Stimulated activated CD4-positive, alpha-beta T cell treated with anti-CD3 and anti-CD28 coated beads, Interleukin-15, amount 100 ng/mL, for 24 hours (primary cell): Measurements from ENCODE around the gene DCANP1.

ENCODE experiments used
- DNase-seq: peaks from one replicate; pipeline ENCODE4 v3.0.0-alpha.2; 2020

The DCANP1 gene

GRCh38 chr5:135439231-135440205, 7.6 kb downstream of the DCANP1 start:
- no peak for DNase-seq

- no peak for DNase-seq
These were observed 8.4 kb downstream of the DCANP1 start for GRCh38 chr5:135438636-135439221.

DNA sequence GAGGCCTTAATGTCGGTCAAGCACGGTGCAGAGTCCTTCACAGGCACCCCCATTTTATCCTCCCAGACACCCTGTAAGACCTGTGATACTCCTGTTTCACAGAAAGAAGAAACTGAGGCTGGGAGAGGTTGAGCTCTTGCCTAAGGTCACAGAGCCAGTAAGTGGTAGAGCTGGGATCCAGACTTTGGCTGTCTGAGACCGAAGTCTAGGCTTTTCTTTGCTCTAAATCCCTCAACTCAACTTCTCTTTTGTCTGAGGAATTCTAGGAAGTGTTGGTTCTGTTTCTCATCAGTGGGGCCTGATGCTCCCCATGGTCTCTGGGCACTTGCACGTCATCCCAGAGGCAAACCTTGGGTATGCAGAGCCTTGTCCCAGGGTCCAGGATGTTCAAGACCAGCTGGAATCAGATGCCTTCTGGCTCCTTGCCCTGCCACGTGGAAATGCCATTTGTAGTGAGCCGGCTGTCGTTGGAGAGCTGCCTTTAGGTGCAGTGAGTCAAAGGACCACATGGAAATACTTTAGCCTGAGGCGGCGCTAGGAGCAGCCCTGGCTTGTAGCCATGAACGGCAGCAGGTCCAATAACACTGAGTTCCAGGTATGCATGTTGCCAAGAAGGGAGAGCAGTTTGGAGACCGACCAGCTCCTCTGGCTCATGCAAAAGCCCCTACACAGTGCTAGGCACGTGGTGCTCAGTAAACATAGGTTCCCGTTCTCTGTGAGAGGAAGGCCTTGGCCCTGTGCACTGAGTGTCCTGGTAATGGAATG, 9.2 kb downstream of the DCANP1 start:
- DNase-seq, result no peak

DNA sequence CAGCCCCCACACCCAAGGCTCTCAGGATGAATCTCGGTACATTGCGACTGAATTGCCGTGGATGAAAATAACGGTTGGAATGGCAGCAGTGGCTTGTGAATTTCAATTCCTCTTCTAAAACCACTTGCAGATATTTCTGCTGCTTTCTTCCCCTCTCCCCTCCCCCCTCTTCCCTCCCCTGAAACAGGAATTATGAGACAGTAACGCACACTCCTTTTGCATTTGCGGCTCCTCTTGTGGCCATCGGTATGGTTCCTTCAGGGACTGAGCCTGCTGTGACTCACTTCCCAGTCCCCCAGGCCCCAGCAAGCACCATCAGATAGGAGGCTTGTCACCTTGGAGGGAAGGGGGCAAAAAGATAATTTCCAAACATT, 9.7 kb downstream of the DCANP1 start:
- no peak for DNase-seq

- DNase-seq, result no peak
These were observed 10.2 kb downstream of the DCANP1 start for GRCh38 chr5:135436951-135437418.

- DNase-seq, result no peak
These were observed 11.4 kb downstream of the DCANP1 start for GRCh38 chr5:135435467-135436330.

- no peak for DNase-seq
These were observed 12.3 kb downstream of the DCANP1 start for GRCh38 chr5:135434591-135435466.

DNA sequence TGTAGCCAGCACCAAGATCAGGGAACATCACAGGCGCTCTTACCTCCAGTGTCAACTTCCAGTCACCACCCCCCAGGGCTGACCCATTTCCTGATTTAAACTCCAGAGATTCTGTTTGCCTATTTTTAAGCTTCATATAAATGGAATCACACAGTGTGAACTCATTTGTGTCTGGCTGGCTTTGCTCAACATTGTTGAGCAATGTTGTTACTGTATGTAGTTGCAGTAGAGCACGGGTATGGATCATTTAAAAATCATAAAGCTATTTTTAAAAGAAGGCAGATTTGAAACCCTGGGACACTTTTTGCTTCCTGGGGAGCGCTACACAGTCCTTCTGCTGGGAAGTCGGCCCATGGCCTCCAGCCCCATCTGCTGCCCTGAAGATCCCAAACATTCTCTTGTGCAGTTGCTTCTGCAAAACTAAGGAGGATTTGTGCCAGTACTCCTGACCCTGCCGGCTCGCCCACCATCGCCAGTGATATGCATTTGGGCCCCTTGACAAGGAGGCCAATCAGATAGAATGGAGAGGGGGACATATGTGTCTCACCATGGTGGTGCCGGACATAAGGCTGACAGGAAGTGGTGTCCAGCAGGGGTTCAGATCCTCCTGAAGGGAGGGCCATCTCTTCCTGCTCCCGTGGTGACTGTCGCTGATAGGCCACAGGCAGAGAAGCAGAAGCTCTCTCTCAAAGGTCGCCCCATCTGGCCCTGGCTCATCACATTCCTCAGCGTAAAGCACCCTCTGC, 13.3 kb downstream of the DCANP1 start:
- DNase-seq, result no peak

DNA sequence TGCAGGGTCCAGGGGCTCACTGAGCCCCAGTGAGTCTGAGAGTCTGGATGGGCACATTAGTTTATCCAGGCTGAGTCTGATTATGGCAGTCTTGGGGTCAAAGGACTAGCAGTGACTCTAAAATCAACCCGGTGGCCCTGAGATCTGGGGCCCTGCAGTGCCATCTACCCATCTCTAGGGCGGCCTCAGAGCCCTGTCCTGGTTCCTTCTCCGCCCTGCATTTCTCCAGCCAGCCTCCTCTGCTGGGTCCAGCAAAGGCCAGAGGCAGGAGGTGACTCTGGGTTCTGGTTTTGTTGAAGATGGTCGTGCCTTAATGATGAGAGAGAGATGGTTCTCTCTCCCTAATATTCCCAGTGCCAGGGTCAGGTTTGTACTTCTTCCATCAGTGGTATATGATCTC, 15.0 kb downstream of the DCANP1 start:
- no peak for DNase-seq

- DNase-seq, result no peak
These were observed 17.1 kb downstream of the DCANP1 start for GRCh38 chr5:135430135-135430437.

DNA sequence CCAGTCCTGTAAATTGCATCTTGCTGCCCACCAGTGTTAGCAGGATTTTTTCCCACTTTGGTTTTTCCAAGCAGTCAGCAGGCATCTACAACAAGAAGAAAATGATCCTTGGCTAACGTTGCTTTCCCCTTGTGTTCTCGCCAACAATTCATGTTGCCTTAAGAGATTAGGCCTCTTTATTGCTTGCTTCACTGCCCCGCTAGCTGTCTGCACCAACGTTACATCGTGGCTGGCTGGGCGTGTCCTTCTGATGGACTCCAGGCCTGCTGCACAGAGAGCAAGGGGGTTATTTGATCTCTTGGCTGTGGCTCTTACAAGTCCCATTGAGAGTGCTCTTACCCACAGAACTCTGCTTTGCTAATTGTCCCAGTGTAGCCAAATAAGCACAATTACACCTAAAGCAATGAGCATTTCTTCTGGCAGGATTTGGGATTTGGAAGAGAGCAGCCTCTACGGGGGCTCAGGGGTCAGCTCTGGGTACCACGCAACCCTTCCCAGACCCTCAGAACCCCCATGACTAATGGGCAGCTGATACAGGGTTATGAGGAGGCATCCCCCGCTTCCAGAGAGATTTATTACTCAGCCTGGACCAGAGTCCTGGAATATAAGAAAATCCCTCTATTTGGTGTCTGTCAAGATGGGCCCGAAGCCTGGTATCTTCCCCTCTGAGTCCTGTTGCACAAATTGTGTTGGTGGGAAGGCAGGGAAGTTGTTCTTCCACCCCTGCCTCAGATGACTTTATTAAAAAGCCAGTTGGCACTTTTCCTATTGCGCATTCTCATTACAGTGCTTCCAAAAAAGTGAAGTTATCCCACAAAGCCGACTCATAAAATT, 17.6 kb downstream of the DCANP1 start:
- DNase-seq, result no peak

- no peak for DNase-seq
These were observed 18.6 kb downstream of the DCANP1 start for GRCh38 chr5:135428586-135428985.

GRCh38 chr5:135426102-135427082, 20.8 kb downstream of the DCANP1 start:
- peak; percentile 31 for DNase-seq

DNA sequence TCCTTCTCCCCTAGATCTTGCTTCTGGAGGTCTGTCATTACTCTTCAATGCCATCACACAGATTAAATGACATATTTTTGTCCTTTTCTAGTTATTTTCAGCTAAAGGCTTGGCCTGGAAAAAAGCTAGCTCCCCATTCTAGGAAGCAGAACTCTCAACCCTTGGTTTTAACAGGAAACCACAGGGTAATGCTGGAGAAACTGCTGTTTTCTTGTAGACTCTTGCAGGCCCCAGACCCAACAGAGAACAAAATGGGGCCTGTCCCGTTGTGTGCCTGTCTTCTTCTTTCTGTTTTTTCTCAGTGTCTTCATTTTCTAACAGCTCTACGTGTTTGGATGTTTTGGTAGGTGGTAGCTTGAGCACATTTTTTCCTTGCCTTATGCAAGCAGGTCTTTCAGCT, 21.5 kb downstream of the DCANP1 start:
- no peak for DNase-seq

DNA sequence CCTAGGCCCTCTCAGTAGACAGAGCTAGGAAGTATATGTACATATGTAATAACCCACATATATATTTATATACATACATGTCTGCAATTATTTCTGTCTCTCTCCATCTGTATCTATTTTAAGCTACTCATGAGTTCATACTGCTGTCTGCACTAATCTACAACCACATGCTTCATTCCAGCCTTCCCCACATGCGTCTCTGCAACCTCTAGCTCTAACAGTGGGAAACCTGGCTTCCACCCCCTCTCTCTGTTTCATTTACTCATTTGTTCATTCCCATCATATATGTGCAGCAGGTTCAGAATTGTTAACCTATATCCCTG, 23.3 kb downstream of the DCANP1 start:
- no peak for DNase-seq

DNA sequence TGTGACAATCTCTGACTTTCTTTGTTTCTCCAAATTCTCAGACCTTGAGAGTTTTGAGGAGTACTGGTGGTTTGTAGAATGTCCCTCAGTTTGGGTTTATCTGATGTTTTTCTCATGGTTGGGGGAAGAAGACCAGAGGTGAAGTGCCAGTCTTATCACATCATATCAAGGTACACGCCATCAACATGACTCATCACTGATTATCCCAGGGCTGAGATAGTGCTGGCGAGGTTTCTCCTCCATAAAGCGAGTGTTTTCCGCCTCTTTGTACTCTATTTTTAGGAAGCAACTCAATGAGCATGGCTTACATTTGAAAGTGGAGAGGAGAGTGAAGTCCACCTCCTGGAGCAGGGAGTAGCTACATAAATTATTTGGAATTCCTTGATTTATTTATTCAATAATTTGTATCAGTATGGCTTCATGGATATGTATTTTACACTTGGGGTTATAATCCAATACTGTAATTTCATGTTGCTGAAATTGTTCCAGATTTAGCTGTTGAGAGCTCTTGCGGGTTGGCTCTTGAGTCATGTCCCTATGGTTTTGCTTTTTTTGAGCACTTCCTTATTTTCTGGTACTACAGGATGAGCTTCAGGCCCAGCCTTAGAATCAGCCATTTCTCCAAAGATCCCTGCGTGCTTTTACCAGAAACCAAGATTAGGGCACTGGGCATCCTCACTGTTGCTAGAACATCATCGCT, 23.9 kb downstream of the DCANP1 start:
- DNase-seq, result no peak

DNA sequence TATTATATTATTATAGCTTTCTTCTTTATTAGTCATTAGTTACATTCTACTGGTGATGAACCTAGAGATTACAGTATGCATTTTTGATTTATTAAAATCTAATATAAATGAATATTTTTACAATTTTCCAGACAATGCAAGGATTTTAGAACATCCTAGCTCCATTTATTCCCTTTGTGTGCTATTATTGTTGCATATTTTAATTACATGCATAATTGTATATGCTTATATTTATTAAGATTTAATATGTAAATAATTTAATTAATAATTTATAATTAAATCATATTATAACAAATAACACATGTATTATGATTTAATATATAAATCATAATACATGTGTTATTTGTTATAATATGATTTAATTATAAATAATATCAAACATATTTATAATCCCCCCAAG, 24.7 kb downstream of the DCANP1 start:
- no peak for DNase-seq

- no peak for DNase-seq
These were observed 30.1 kb downstream of the DCANP1 start for GRCh38 chr5:135417083-135417482.
